T follicular helper cell (primary cell): ENCODE results near the gene FOXO4.
A peak's percentile ranks its signal among the peaks of the same experiment; 100 is the strongest.

Source experiments
- DNase-seq: peaks from one replicate; pipeline ENCODE4 v3.0.0-alpha.2; 2020; ENCODE audit warnings: low read depth

Gene FOXO4

DNA sequence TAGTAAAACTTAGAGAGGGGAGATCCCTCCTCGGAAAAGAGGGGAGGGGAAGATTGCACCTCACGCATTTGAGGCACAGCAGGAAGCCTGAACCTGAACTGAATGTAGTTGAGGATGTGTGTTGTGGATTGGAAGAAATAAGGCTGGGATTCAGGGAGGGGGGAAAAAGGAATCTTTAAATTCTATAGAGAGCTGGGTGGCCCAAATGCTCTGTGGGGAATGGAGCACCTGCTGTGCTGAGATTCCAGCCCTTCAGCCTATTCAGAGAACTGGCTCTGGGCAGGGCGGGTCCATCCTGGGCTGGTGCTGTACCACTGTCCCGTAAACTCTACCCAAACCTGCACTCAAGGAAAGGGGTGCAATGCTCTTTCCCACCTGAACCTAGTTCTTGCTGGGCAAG is 4.1 kb downstream of the FOXO4 start:
- no peak for DNase-seq

DNA sequence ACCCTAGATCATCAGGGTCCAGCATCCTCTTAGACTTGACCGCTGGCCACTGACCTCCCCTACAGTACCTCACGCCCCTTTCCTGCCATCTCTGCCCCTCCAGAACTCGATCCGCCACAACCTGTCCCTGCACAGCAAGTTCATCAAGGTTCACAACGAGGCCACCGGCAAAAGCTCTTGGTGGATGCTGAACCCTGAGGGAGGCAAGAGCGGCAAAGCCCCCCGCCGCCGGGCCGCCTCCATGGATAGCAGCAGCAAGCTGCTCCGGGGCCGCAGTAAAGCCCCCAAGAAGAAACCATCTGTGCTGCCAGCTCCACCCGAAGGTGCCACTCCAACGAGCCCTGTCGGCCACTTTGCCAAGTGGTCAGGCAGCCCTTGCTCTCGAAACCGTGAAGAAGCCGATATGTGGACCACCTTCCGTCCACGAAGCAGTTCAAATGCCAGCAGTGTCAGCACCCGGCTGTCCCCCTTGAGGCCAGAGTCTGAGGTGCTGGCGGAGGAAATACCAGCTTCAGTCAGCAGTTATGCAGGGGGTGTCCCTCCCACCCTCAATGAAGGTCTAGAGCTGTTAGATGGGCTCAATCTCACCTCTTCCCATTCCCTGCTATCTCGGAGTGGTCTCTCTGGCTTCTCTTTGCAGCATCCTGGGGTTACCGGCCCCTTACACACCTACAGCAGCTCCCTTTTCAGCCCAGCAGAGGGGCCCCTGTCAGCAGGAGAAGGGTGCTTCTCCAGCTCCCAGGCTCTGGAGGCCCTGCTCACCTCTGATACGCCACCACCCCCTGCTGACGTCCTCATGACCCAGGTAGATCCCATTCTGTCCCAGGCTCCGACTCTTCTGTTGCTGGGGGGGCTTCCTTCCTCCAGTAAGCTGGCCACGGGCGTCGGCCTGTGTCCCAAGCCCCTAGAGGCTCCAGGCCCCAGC is 5.2 kb downstream of the FOXO4 start:
- DNase-seq = no peak

DNA sequence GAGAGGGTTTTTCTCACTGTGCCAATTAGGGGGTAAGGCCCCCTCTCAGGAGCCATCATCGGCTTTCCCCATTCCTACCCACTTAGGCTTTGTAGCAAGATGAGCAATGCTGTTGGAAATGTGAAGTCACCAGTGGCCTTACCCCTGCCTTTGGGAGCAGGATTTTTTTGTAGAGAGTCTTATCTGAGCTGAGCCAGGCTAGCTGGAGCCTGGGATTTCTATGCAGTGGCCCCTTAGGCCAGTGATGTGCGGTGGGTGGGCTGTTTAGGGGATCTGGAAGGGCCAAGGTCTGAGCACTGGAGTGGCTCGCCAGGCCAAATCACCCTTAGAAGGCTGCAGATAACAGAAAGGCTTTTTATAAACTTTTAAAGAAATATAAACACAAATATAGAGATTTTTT is 6.6 kb downstream of the FOXO4 start:
- no peak for DNase-seq

DNA sequence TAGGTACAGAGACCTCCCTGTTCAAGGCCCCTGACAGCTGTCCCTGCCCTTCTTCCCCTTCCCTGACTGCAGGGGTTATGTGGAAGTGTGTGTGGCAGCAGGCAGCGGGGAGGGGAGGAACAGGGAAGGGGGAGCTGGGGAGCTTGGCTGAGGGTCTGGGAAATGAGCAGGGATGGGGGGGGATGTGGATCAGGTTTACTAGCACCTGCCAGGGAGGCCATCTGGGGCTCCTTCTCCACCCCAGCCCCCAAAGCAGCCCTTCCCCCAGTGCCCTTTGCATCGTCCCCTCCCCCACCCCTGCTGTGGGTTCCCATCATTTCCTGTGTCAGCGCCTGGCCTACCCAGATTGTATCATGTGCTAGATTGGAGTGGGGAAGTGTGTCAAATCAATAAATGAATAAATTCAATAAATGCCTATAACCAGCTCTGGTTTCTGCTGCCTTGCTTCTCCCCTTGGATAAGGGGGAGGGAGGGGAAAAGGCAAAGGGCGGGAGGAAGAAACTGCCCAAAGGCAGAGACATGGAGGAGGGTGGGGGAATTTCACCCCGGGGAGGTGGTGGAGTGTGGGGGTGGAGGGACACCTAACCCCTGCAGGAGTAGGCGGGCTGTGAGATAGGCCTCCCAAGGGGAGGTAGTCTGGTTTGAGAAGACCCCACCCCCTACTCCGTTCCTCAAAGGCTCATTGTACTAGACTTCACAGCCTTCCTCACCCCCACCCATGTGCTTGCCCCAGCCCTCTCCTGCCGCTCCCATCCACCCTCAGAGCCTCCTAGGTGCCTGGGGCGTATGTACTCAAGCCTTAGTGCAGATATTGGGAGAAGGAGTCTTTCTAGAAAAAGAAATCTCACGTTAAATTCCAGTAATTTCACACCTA is 7.7 kb downstream of the FOXO4 start:
- peak; percentile 44 for DNase-seq

DNA sequence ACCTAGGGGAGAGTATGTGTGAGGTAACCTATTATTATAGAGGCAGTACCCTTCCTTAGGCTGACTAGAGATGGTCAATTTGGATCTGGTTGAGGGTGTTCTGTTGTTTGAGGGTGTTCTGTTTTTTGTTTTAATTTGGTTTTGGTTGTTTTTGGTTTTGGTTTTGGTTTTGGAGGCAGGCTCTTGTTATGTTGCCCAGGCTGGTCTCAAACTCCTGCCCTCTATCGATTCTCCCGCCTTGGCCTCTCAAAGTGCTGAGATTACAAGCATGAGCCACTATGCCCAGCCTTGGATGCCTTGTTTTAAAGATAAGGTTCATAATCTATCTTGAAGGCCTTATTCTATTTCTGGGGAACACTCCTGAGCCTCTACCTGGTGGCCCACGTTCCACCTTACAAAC is 10.0 kb downstream of the FOXO4 start:
- DNase-seq = no peak

DNA sequence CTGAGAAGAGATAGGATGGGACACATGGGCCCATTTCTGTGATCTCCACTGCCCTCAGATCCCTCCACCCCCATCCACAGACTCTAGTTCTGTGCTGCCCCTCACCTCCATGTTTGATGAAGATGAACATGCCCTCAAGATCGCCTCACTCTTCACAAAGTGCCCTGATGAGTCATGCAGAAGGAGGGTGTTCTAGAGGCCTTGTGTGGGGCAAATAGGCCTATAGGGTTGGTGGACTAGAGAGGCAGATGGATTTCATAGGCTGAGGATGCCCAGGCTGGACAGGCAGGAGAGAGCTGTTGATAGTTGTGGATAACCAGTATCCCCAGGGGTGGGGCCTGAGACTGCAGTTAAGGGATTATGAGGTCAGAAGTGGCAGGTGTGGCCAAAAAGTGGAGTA is 10.8 kb downstream of the FOXO4 start, which contains the start of gene CXorf65:
Gene CXorf65 (minus strand): TSS at position 314 of the 400 bp plus-strand sequence. CDS start 184 bp downstream, at position 130.
- DNase-seq = no peak

DNA sequence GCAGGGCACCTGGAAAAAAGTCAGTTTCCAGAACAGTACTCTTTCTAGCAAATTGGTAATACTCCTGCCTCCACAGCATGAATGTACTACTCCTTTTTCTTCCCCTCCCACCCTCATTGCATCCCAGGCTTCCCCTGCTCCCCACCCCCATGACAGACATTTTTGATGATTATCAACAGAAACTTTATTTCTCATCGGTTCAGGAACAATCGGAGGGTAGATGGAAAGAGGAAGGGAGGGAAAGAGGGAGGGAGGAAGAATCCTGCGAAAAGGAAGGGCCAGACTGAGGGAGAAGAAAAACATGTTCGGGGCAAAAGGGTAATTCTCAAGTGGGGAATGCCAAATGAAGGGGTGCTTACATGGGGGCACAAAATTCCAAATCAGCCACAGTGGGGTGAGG is 11.6 kb downstream of the FOXO4 start:
- DNase-seq = no peak

DNA sequence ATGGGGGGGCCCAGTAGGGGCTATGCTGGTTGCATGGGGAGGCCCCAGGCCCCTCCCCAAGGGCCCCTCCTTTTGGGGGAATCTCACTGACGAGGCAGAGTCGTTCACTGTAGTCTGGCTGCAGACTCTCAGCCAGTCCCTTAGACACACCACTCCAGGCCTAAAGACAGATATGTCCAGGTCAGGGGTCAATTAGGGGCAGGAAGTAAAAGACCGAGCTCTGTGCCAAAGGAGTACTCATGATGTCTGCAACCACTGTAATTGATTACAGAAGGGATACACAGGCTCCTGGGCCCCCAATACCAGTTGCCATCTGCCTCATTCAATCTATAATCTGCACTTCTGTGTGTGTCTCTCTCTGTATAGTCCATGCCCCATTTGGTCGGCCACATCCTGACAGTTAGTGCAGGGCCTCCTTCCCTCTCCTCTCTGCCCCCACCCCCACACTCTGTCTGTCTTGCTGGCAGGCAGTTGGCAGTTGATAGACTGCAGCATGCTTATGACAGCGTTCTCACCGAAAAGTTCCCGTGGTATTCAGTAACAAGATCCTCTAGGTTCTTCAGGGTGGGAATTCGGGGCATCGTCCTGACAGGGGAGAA is 12.2 kb downstream of the FOXO4 start:
- no peak for DNase-seq

DNA sequence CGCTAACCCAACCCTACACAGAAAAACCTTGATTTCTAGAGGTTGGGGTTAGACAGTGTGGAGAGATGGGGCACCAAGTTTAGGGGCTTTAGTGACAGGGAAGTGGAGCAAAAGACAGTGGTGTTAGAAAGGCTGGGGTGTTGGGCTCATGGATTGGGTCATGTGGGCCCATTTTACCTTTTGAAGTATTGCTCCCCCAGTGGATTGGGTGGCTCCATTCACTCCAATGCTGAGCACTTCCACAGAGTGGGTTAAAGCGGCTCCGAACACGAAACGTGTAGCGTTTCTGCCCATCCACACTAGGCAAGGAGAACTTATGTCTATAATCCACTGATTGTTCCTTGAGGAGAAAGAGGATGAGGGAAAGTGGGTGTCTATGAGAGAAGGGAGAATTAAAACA is 13.4 kb downstream of the FOXO4 start:
- DNase-seq = no peak

DNA sequence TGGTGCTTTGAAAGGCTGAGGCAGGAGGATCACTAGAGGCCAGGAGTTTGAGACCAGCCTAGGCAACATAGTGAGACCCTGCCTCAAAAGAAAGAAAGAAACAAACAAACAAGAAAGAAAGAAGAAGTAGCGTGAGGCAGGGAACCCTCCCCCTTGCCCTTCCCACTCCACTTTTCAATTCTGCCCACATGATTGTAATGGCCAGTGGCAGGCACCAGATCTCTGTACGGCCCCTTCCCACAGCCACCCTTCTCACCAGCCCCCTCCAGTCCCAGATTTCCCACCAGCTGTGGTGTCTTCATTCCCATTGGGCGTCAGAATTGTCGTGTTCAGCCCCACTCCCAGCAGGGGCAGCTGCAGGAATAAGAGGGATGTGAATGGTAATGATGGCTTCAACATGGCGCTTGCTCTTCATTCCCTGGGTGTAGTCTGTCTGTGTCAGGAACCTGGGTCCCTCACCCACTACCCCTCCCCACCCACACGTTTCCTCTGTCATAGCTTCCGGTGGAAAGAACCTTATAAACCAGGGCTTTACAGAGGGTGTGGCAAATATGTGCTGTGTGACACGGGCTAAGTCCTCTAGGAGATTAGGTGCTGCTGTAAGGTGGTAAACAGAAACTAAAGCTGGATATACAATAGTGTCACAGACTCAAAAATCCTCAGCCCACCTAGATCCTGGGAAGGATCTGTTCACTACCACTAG is 15.6 kb downstream of the FOXO4 start, which contains the start of gene IL2RG:
Gene IL2RG (minus strand): TSS at position 437 of the 703 bp plus-strand sequence. CDS start 38 bp downstream, at position 399.
- DNase-seq = peak; percentile 83

DNA sequence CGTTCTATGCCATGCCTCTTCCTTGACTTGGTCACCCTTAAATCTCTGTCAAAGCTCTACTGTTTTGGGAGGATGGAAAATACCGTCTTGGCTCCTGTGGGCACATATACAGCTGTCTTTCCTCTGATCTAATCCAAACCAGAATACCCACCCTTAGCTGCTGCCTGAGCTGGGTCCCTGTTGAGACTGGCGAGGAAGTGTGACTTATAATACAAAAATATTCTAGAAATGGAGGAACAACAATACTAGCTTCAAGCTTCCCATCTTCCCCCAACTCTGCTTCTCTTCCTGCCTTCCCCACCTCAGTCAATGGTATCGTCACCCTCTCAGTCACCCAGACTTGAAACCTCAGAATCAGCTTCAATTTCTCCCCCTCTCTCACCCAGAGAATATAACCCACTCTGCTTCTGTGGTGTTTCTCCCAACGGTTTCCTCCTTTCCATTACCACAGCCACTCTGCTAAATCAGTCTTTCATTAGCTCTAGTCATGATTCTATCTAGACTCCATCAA is 16.3 kb downstream of the FOXO4 start:
- DNase-seq = no peak

DNA sequence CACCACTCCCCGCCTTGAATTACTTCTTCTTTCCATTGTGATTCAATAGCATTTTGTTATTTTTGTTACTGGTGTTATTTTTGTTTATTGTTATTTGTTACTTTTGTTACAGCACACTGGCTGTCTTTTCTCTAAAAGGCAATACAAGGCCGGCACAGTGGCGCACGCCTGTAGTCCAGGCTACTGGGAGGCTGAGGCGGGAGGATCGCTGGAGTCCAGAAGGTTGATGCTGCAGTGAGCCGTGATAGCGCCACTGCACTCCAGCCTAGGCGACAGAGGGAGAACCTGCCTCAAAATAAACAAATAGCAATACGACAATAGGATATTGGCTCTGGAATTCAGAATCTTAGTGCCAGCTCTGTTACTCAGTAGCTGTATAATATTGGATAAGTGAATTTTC is 21.7 kb downstream of the FOXO4 start:
- no peak for DNase-seq

DNA sequence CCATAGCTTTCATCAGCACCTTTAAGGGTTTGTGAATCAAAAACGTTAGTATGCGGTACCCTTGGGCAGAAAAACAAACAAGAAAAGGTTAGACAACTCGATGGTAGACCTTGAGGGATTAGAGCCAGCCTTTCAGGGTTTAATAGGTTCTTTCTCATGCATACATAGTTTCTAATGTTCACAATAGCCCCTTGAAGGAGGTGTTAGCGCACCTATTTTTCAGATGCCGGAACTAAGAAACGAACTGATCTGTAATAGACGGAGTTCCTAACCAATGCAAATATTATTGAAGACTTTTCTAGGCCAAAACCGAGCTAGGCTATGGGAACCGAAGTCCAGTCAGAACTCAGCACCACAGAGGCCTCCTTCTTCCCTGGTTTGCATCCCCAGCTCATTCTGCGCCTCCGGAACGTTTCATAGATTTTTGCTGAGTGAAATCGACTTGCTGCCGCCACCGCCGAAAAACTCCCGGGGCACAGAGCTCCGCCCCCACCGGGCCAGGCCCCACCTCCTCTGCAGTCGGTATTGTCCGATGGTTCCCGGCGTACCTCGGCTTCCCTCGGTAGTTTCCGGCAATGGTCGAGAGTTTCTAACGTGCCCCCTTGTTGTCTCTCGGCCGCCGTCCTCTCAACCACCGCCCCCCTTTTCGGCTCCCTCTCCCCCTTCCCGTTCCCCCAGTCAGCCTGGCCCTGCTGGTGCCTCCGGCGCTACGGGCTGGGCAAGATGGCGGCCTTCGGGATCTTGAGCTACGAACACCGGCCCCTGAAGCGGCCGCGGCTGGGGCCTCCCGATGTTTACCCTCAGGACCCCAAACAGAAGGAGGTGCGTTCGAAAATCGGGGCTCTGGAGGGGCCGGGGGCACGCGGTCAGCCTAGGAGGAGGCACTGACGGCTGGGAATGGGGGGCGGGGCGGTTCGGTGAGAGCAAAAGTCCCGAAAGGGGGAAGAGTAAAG is 22.7 kb downstream of the FOXO4 start, which contains the start of gene MED12:
Gene MED12 (plus strand): TSS at position 565 of the 953 bp plus-strand sequence. CDS start 159 bp downstream, at position 724.
- peak; percentile 64 for DNase-seq

DNA sequence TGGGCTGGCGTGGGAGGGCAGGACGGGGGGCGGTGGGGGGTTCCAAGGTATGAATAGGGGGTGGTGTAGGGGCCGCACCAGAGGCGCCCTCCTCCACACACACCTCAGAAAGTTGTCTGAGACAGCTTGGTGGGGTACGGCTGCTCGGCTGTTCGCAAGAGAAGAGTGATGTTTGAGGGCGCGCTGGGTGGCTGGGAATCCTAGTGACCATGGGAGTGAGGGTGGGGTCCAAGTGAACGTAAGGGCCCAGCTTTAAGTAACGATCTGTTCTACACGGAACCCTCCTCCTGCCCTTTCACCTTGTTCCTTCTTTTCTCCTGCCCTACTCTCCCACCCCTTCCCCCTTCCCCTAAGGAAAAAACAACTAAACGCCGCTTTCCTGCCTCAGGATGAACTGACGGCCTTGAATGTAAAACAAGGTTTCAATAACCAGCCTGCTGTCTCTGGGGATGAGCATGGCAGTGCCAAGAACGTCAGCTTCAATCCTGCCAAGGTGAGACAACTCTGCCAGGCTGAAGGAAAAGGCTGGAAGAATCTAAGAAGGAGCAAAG is 23.4 kb downstream of the FOXO4 start:
- no peak for DNase-seq

DNA sequence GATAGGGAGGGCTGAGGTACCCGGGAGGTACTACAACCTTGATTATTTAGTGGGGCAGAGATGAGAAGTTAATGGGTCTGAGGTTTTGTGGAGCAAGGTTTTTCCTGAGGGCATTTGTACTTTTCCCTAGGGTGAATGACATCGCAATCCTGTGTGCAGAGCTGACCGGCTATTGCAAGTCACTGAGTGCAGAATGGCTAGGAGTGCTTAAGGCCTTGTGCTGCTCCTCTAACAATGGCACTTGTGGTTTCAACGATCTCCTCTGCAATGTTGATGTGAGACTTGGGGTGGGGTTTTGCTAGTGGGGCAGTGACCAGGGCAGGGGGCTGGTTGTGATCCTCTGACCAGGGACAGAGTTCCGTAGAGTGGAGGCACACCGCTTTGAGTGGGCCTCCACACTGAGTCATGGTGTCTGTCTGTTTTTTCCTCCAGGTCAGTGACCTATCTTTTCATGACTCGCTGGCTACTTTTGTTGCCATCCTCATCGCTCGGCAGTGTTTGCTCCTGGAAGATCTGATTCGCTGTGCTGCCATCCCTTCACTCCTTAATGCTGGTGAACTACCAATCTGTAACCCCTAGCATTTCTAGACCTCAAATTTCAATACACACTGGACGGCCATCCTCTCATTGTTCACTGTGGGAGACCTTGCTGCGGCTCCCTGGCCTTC is 32.6 kb downstream of the FOXO4 start:
- no peak for DNase-seq

DNA sequence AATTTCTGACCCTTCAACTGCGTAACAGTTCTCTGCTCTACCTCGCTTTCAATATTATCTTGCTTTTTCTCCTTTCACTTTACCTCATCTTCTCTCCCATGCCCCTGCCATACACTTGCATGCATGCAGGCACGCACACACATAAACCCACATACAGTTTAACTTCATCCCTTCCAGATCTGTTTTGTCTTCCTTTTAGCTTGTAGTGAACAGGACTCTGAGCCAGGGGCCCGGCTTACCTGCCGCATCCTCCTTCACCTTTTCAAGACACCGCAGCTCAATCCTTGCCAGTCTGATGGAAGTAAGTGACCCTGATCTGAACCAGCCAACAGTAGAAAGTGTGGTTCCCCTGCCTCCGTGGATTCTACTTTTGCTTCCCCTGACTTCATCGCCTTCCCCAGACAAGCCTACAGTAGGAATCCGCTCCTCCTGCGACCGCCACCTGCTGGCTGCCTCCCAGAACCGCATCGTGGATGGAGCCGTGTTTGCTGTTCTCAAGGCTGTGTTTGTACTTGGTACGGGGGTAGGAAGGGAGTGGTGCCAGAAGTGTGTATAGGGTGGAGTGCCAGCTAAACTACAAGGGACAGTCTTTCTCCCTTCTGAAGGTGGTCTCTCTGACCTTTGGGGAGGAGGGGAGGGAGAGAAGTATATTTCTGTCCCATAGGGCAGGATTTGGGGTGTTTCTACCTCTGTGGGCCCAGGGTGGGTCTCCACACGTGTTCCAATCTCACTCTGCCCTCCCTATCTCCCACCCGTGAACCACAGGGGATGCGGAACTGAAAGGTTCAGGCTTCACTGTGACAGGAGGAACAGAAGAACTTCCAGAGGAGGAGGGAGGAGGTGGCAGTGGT is 33.5 kb downstream of the FOXO4 start:
- peak; percentile 70 for DNase-seq

DNA sequence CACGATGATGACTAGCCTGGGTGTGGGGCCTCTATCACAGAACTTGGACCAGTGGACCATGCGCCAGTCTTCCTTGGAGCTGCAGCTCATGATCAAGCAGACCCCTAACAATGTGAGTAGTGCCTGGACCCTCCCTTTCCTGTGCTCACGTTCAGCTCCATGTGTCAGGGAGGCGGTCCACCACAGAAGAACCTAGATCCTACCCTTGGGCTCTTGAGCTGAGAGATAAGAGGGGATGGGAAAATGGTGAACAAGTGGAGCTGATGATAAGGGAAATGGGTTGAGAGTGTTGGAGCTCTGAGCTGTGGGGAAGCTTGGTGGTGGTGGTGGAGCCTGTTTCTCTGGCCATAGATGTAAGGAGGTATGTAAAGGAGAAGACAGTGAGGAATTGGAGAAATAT is 35.9 kb downstream of the FOXO4 start:
- DNase-seq = no peak

DNA sequence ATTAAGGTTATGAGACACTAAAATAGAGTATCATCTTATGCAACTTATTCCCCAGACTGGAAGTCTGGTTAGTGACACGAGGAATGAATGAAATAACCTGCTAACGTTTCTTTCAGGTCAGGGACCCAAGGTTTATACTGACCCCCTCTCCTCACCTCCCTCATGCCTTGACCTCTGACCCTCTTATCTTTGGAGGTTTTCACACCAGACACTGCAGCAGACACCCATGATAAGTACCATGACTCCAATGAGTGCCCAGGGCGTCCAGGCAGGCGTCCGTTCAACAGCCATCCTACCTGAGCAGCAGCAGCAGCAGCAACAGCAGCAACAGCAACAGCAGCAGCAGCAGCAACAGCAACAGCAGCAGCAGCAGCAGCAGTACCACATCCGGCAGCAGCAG is 44.8 kb downstream of the FOXO4 start:
- no peak for DNase-seq
